ENCODE data around the gene ANAPC15.

GRCh38 chr11:72078477-72078876, 34.0 kb downstream of the ANAPC15 start:
- TF ChIP-seq ETV6 (CRISPR knock-in tag; IDR thresholded peaks at IDR 0.05): no peak
- TF ChIP-seq KAT7 (CRISPR knock-in tag; IDR thresholded peaks at IDR 0.05; ENCODE audit: borderline replicate concordance): no peak
- TF ChIP-seq TCF7 (CRISPR knock-in tag; IDR thresholded peaks at IDR 0.05; ENCODE audit: low read depth): no peak
- TF ChIP-seq CTCF (IDR thresholded peaks at IDR 0.05): no peak
- TF ChIP-seq GABPB1 (CRISPR knock-in tag; IDR thresholded peaks at IDR 0.05): no peak
- no peak for TF ChIP-seq FOXJ3 (CRISPR knock-in tag; IDR thresholded peaks at IDR 0.05; ENCODE audit: borderline replicate concordance)
- no peak for TF ChIP-seq MAX (CRISPR knock-in tag; IDR thresholded peaks at IDR 0.05)
- no peak for TF ChIP-seq MLX (CRISPR knock-in tag; IDR thresholded peaks at IDR 0.05)
- TF ChIP-seq ZNF121 (CRISPR knock-in tag; IDR thresholded peaks at IDR 0.05): no peak
- TF ChIP-seq CREB1 (CRISPR knock-in tag; IDR thresholded peaks at IDR 0.05): no peak
- TF ChIP-seq CBFB (CRISPR knock-in tag; IDR thresholded peaks at IDR 0.05; ENCODE audit: low read depth): no peak
- no peak for TF ChIP-seq ZNF232 (CRISPR knock-in tag; IDR thresholded peaks at IDR 0.05)

All from WTC11 (cell line).